Mesothelial cell of epicardium (in vitro differentiated cells): ENCODE results near the gene QPRT. TPM values are rescaled to one million over a fixed set of nuclear protein-coding genes. Genes with fewer than 3 reads are reported as not detected.

Source experiments
- DNase-seq, 2 experiments: peaks; one replicate each; pipeline ENCODE4 v3.0.0; 2021; ENCODE audit warnings: low spot score in 2 of 2; ENCODE audit not compliant: unreplicated experiment in 2 of 2
- H3K27ac Mint-ChIP-seq: 2 replicates; pipeline ENCODE4 v1.8.0; 2021; ENCODE audit warnings: mixed read lengths
- H3K27me3 Mint-ChIP-seq: 2 replicates; pipeline ENCODE4 v1.8.0; 2021; ENCODE audit warnings: low read depth, mixed read lengths
- H3K36me3 Mint-ChIP-seq: 2 replicates; pipeline ENCODE4 v1.8.0; 2021; ENCODE audit warnings: mixed read lengths
- H3K4me1 Mint-ChIP-seq: 2 replicates; pipeline ENCODE4 v1.8.0; 2021; ENCODE audit warnings: mixed read lengths
- H3K4me3 Mint-ChIP-seq: 2 replicates; pipeline ENCODE4 v1.8.0; 2021; ENCODE audit warnings: mild to moderate bottlenecking, moderate library complexity, mixed read lengths
- H3K9me3 Mint-ChIP-seq: 2 replicates; pipeline ENCODE4 v1.8.0; 2021; ENCODE audit warnings: mixed read lengths
- total RNA-seq: library from RNA; stranded (reverse); gene quantifications from 3 replicates; pipeline ENCODE4 v1.2.1, GENCODE V29; 2021
- TF ChIP-seq, protein P1 (sequence below): fragments of 200-600 bp; sonication (generic); IDR thresholded peaks from one replicate; pipeline ENCODE4 v1.5.0; 2021; ENCODE audit warnings: antibody characterized with exemption; ENCODE audit not compliant: unreplicated experiment

The QPRT gene
- total RNA-seq, 1 donor from 2014 or later: 326 TPM

GRCh38 chr16:29696881-29697331 lies 17.9 kb downstream of the QPRT start:
- H3K4me3 Mint-ChIP-seq: no peak overlapping the region
- H3K4me1 Mint-ChIP-seq: peaks cover 13% of the 10 kb centered on the region
- peaks cover 7% of the 10 kb centered on the region for H3K9me3 Mint-ChIP-seq
- H3K27me3 Mint-ChIP-seq: no peaks in the 10 kb centered on the region
- peak overlapping the region; percentile 30 for H3K27ac Mint-ChIP-seq
- H3K36me3 Mint-ChIP-seq: peaks cover 45% of the 10 kb centered on the region
- TF ChIP-seq, protein P1, sequence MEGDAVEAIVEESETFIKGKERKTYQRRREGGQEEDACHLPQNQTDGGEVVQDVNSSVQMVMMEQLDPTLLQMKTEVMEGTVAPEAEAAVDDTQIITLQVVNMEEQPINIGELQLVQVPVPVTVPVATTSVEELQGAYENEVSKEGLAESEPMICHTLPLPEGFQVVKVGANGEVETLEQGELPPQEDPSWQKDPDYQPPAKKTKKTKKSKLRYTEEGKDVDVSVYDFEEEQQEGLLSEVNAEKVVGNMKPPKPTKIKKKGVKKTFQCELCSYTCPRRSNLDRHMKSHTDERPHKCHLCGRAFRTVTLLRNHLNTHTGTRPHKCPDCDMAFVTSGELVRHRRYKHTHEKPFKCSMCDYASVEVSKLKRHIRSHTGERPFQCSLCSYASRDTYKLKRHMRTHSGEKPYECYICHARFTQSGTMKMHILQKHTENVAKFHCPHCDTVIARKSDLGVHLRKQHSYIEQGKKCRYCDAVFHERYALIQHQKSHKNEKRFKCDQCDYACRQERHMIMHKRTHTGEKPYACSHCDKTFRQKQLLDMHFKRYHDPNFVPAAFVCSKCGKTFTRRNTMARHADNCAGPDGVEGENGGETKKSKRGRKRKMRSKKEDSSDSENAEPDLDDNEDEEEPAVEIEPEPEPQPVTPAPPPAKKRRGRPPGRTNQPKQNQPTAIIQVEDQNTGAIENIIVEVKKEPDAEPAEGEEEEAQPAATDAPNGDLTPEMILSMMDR: no peak
- no peak for DNase-seq

DNA sequence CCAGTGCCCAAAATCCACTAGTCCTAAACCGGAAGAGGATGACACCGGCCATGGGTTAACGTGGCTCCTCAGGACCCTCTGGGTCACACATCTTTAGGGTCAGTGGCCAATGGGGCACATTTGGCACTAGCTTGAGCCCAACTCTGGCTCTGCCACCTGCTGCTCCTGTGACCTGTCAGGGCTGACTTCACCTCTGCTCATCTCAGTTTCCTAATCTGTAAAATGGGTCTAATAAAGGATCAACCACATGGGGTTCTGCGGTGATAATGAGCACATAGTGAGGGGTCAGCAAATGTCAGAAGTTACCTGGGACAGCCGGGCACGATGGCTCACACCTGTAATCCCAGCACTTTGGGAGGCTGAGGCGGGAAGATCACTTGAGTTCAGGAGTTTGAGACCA lies 18.4 kb downstream of the QPRT start:
- TF ChIP-seq, protein P1: no peak
- Mint-ChIP-seq H3K9me3 (peaks cover 7% of the 10 kb centered on the region), H3K4me3 (no peak overlapping the region), H3K27me3 (no peaks in the 10 kb centered on the region), H3K4me1 (peaks cover 18% of the 10 kb centered on the region), H3K27ac (no peak overlapping the region), H3K36me3 (peaks cover 44% of the 10 kb centered on the region)
- DNase-seq: no peak

- peaks cover 7% of the 10 kb centered on the region for H3K9me3 Mint-ChIP-seq
- no peak for DNase-seq
- H3K36me3 Mint-ChIP-seq: peaks cover 41% of the 10 kb centered on the region
- H3K4me3 Mint-ChIP-seq: no peak overlapping the region
- H3K27ac Mint-ChIP-seq: no peak overlapping the region
- no peaks in the 10 kb centered on the region for H3K27me3 Mint-ChIP-seq
- TF ChIP-seq, protein P1: no peak
- H3K4me1 Mint-ChIP-seq: peaks cover 22% of the 10 kb centered on the region
Observed at GRCh38 chr16:29698042-29698441, 19.1 kb downstream of the QPRT start.

DNA sequence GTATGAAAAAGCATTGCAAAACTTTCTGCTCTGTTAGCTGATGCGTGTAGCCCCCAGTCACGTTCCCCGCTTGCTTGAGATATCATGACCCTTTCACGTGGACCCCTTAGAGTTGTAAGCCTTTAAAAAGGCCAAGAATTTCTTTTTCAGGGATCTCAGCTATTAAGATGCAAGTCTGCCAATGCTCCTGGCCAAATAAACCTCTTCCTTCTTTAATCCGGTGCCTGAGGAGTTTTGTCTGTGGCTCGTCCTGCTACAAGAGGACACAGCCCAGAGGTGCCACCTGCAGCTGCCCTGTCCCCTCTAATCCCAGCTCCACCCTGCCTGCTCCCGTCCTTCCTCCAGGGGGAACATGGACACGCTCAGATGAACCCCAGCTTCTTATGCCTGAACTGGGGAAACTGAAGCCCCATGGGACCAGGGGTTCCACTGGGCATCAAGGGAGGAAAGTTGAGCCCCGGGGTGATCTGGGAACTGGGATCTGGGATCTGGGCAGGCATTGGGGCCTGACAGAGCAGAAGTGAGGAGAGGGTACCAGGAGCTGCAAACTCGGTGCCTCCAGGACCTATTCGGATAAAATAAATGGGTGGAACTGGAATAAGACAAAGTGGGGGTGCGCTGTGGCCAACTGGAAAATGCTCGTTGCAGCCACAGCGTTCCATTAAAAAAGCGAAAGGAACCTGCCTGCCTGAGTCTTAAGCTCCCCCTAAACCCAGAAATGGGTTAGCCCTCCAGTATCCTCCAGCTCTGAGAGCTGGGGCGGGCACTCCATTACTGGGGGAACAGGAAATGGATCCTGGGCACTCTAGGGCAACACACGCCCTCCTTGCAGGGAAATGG lies 19.7 kb downstream of the QPRT start:
- Mint-ChIP-seq H3K27ac (peak overlapping the region; percentile 59), H3K4me3 (no peak overlapping the region), H3K9me3 (peaks cover 7% of the 10 kb centered on the region), H3K4me1 (peaks cover 22% of the 10 kb centered on the region), H3K27me3 (no peaks in the 10 kb centered on the region), H3K36me3 (peaks cover 41% of the 10 kb centered on the region)
- DNase-seq: no peak
- TF ChIP-seq, protein P1: no peak

DNA sequence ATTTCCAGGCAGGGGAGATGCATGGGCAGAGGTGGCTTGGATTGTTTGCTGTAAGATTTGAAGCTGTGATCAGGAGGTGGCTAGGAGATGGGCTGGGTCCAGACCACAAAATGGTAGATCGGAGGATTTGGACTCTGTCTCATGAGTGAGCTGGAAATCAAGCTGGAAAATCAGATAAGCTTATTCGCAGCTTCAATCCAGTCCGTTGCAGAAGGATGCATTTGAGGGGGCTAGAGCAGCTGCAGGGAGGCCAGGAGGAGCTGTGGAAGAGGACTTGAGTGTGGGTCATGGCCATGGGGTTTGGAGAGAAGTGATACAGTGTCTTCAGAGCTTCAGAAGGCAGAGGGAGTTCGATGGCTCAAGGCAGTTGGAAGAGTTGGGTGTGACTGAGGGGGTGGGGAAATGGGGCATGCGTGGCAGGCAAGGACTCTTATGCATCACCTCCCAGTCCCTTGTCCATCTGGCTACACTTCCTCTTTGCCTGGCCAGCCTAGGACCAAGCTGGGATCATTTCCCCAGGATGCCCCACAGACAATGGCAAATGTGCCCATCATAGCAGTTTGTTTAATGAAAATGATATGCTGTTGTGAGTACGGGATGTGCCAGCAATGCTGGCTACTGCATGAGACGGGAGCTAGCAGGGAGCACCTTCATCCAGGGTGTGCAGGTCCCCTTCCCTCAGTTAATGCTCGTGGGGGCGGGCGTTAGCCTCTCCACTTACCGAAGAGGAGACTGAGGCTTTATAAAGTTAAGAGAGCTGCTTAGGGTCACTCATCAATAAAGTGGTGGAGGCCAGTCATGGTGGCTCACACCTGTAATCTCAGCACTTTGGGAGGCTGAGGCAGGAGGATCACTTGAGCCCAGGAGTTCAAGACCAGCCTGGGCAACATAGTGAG lies 20.6 kb downstream of the QPRT start:
- H3K27ac Mint-ChIP-seq: peak overlapping the region; percentile 59
- H3K9me3 Mint-ChIP-seq: peaks cover 7% of the 10 kb centered on the region
- peaks cover 39% of the 10 kb centered on the region for H3K36me3 Mint-ChIP-seq
- H3K4me1 Mint-ChIP-seq: peaks cover 22% of the 10 kb centered on the region
- no peak for DNase-seq
- no peaks in the 10 kb centered on the region for H3K27me3 Mint-ChIP-seq
- no peak overlapping the region for H3K4me3 Mint-ChIP-seq
- TF ChIP-seq, protein P1: no peak
